G401.6 (cell line): ENCODE results near the gene LRRC17.

Experiments used
- FAIRE-seq: peaks from 2 replicates; lab custom pipeline; 2012; peaks lifted over from hg19 to GRCh38; lab: Jason Lieb, UNC

Gene LRRC17

GRCh38 chr7:102912742-102913141 lies at the start of gene LRRC17:
Gene LRRC17, plus strand, starts transcription at chr7:102913000. Its CDS starts 20,914 bp downstream, at chr7:102933914.
- no peak for FAIRE-seq

GRCh38 chr7:102864958-102865357 lies 47.8 kb upstream of the LRRC17 start:
- FAIRE-seq = no peak

GRCh38 chr7:102866535-102867215 lies 46.1 kb upstream of the LRRC17 start:
- no peak for FAIRE-seq

- FAIRE-seq = no peak
Observed at GRCh38 chr7:102869195-102869594, 43.6 kb upstream of the LRRC17 start.

- FAIRE-seq = no peak
Observed at GRCh38 chr7:102872460-102872859, 40.3 kb upstream of the LRRC17 start.

GRCh38 chr7:102873470-102874165 lies 39.2 kb upstream of the LRRC17 start:
- no peak for FAIRE-seq

GRCh38 chr7:102874166-102874829 lies 38.5 kb upstream of the LRRC17 start:
- FAIRE-seq = no peak

- no peak for FAIRE-seq
Observed at GRCh38 chr7:102874966-102875365, 37.8 kb upstream of the LRRC17 start.

- FAIRE-seq = no peak
Observed at GRCh38 chr7:102875700-102876295, 37.0 kb upstream of the LRRC17 start.

GRCh38 chr7:102883098-102883860 lies 29.5 kb upstream of the LRRC17 start:
- no peak for FAIRE-seq

- no peak for FAIRE-seq
Observed at GRCh38 chr7:102888561-102889233, 24.1 kb upstream of the LRRC17 start.

- no peak for FAIRE-seq
Observed at GRCh38 chr7:102889851-102890250, 22.9 kb upstream of the LRRC17 start.

- no peak for FAIRE-seq
Observed at GRCh38 chr7:102890292-102890970, 22.4 kb upstream of the LRRC17 start.

GRCh38 chr7:102890971-102891692 lies 21.7 kb upstream of the LRRC17 start:
- FAIRE-seq = no peak

- FAIRE-seq = no peak
Observed at GRCh38 chr7:102891693-102892261, 21.0 kb upstream of the LRRC17 start.

- FAIRE-seq = no peak
Observed at GRCh38 chr7:102892631-102893278, 20.0 kb upstream of the LRRC17 start.

GRCh38 chr7:102895602-102896001 lies 17.2 kb upstream of the LRRC17 start:
- FAIRE-seq = no peak

GRCh38 chr7:102896585-102896984 lies 16.2 kb upstream of the LRRC17 start:
- no peak for FAIRE-seq

- FAIRE-seq = no peak
Observed at GRCh38 chr7:102897211-102897631, 15.6 kb upstream of the LRRC17 start.
